Upper lobe of left lung (tissue), 4 donors: Measurements from ENCODE around the gene SLC13A3.

Source experiments
- CTCF ChIP-seq, 6 experiments: fragments of 450-650 bp in 4 of 6; fragments of 200-600 bp in 2 of 6; sonication (generic) in 2 of 6; IDR thresholded peaks; one replicate each; pipeline ENCODE4 v1.5.1; 2016 to 2019; ENCODE audit warnings: antibody characterized with exemption in 6 of 6
- EP300 ChIP-seq, 4 donors: sonication (generic); formaldehyde crosslinking; IDR thresholded peaks; one replicate each; pipeline ENCODE4 v1.5.1; 2017; ENCODE audit warnings: antibody characterized with exemption in 4 of 4, control low read depth in 2 of 4
- POLR2A ChIP-seq, 4 donors: fragments of 450-650 bp; IDR thresholded peaks; one replicate each; pipeline ENCODE4 v1.5.1; 2016 to 2017; ENCODE audit warnings: antibody characterized with exemption in 4 of 4, mild to moderate bottlenecking in 2 of 4
- POLR2AphosphoS5 ChIP-seq, 2 donors: sonication (generic); formaldehyde crosslinking; IDR thresholded peaks; one replicate each; pipeline ENCODE4 v1.5.1; 2017; ENCODE audit warnings: antibody characterized with exemption in 2 of 2

GRCh38 chr20:46566125-46566524 is 85.1 kb downstream of the SLC13A3 start:
- TF ChIP-seq CTCF (IDR thresholded peaks at IDR 0.05) (no peak), POLR2A (IDR thresholded peaks at IDR 0.05) (no peak), EP300 (IDR thresholded peaks at IDR 0.05) (no peak), POLR2AphosphoS5 (IDR thresholded peaks at IDR 0.05) (no peak)
